Stimulated activated CD8-positive, alpha-beta memory T cell treated with anti-CD3 and anti-CD28 coated beads, Interleukin-7, amount 100 ng/mL, for 1 hour (primary cell): ENCODE data around the gene ASPSCR1.

Source experiments
- DNase-seq, 2 donors: peaks; one replicate each; pipeline ENCODE4 v3.0.0-alpha.2; 2020; ENCODE audit warnings: low read depth in 2 of 2

The ASPSCR1 gene

GRCh38 chr17:82039695-82040299 lies 62.4 kb downstream of the ASPSCR1 start:
- no peak for DNase-seq

GRCh38 chr17:82041144-82041814 lies 63.9 kb downstream of the ASPSCR1 start:
- DNase-seq = no peak

DNA sequence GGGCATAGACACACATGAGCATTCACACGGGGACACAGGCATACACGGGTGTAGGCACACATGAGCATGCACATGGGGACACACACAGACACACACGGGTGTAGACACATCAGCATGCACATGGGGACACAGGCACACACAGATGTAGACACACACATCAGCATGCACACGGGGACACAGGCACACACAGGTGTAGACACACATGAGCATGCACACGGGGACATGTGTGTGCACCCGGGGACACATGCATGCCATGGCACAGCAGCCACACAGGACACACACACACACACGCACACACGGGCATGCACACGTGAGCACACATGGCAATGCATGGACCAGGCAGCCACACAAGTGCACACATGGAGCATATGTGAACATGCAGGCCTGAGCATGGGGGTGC lies 65.2 kb downstream of the ASPSCR1 start:
- no peak for DNase-seq

- DNase-seq = no peak
Measured at GRCh38 chr17:82043507-82043906, 66.1 kb downstream of the ASPSCR1 start.

GRCh38 chr17:82045936-82046484 lies 68.6 kb downstream of the ASPSCR1 start:
- DNase-seq = no peak

- no peak for DNase-seq
Measured at GRCh38 chr17:82046903-82047302, 69.5 kb downstream of the ASPSCR1 start.

GRCh38 chr17:82047379-82047778 lies 70.0 kb downstream of the ASPSCR1 start:
- DNase-seq = no peak

DNA sequence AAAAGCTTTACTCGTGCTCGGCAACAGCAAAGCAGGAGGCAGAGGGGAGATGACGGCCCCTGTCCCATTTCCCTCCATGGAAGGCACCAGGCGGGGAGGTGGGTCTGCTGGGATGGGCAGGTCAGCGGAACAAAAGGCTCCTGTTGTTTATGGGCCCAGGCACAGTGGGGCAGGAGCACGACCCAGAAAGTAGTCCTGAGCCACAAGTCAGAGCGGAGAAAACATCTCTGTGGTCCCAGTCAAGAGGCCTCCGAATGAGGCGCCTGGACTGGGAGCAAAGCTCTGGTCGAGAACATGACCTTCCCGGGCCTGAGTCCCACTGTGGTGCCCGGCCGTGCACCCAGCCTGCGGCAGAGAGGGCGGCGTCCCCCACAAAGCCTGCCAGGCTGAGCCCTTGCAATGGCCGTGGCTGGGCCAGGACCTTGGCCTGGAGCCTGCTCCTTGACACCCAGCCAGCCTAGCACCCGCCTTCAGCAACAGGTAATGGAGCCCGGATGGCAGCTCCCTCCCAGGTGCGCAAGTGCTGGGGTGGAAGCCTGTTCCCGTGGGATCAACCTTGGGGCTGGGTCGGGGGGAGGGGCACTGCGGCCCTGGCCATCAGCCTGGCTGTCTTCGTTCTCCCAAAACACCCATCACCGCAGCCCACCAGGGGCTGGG lies 70.6 kb downstream of the ASPSCR1 start:
- no peak for DNase-seq

DNA sequence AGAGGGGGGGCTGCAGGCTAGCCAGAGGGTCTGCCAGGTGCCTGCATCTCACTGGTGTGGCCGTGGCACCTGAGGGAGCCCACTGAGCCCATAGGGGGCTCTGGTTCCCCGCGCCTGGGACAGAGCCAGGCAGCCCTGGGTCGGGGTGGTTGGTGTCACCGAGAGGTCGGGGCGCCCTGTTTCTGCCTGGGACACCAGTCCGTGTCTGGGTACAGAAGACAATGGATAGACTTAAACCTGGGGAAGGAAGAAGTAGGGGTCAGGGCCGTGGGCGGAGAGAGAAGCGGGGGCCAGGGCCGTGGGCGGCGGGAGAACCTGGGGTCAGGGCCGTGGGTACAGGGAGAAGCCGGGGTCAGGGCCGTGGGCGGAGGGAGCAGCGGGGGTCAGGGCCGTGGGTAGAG lies 71.1 kb downstream of the ASPSCR1 start:
- no peak for DNase-seq

DNA sequence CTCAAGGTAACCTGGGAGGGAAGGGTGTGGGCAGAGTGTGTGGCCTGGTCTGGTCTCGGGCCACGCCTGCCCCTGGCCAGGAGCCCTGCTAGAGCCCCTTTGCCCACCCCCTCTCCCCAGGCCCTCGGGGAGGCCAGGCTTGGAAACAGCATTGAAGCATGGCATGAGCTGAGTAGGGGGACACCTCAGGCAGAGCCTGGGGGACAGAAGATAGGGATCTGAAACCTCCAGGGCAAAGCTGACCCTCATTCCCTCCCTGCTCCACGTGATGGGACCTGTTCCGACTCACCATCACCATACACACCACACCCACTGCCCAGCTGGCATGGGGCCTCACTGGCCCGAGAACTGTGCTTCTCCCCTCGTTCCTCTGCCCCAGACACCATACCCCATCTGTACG lies 71.7 kb downstream of the ASPSCR1 start:
- DNase-seq = no peak

DNA sequence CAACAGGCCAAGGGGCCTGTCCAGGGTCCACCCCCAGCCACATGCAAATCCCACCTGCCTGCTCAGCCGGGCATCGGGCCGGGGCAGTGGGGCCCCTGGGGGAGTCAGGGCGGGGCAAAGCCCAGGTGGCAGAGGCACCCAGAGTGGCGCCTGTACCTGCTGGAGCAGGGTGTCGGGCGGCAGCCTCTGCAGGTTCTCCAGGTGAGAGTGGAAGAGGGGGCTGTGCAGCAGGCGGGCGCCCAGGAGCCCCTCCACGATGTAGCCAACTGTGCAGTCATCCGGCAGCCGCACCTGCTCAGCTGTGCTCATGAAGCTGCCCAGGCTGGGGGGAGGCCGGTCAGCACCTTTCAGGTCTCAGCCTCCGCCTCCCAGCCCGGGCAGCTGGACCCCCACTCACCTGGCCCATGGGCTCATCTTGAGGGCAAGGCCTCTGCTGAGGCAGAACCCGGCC lies 72.1 kb downstream of the ASPSCR1 start:
- DNase-seq = no peak

DNA sequence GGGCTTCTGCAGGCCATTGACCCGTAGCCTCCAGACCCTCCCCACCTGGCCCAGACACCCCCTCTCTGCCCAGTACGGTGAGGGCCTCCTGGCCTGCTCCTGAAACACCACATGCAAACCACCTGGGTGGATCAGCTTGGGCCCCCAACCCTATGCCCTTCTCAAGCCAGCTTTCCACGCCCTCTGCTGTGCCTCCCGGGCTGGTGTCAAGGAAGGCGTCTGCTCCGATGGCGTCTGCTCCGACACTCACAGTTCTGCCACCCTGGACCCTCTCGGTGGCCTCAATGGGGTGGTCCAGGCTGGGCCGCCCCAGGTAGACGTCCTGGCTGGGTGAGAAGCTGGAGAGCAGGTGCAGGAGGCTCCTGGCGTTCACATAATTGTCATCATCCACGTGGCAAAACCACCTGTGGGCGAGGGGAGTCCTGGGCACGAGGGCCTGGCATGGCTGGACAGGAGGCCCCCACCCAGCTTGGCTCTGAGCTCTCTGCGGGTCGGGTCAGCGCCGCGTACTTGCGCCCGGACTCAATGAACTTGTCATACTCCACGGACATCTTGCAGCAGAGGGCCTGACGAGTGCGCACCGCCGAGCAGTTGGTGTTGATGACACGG lies 72.8 kb downstream of the ASPSCR1 start:
- no peak for DNase-seq

DNA sequence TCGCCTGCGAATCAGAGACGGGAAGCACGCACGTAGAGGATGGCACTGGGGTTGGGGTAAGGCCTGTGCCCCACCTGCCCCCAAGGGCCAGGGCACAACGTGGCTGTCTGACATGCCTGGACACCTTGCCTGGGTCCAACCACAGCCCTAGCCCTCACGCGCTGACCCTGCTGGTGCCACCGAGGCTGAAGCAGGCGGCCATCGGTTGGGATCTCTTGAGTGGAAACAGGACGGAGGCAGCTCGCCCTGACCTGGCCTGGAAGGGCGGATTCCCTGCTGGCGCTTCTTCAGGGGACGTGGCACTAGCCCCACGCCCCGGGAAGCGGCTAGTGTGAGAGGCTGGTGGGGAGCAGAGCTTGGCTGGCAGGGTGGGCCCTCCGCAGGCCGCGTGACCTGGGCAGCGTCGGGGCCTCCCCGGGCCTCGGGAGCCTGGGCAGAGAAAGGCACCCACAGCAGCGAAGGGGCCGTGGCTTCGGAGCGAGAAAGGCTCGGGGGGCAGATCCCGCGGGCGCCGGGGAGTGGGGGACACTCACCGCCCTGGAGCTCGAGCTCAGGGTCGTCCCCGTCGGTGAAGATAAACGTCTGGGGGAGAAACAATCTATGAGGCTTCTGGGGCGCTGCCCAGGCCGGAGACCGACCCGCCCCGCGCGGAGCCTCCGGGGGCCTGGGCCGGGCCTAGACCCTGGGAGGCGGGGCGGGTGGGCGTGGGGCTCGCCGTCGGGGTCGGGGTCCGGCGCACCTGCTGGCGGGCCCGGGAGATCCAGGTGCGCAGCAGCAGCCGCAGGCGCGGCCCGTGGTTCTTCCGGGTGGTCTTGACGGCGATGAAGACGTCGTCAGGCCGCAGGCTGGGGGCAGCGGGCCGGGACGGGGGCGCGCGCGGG lies 73.6 kb downstream of the ASPSCR1 start:
- no peak for DNase-seq

DNA sequence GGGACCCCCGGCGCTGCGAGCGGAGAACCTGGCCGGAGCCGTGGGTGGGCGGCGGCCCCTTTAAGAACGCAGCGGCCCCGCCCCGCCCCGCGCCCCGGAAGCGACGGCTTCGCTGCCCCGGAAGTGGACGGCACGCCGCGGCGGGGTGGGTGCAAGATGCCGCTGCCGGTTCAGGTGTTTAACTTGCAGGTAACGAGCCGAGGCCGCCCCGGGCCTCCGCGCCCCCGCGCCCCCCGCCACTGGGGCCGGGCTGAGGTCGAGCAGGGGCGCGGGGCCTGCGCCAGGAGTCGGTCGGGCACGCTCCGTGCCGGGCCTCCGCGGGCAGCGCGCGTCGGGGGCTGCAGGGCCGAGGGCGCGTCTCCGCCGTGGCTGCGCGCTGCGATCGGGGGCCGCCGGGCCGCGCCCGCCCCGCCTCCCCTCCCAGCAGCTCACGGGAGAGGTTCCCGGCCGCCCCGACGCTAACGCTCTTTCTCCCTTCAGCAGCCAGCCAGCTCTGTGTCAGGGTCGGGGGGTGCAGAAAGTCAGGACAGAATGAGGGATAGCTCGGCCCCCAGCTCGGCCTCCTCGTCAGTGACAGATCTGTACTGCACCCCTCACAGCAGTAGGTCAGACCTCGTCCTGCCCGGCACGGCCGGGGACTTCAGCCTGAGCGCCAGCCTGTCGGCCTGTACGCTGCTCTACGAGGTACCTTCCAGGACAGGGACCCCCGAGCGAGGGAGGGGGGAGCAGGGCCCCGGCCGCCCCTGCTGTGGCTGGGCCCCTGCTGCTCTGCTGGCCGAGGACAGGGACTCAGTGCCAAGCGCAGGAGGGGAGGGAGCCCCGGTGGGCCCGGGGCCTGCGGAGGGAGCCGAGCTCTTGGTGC lies 74.6 kb downstream of the ASPSCR1 start, which contains the start of the genes GPS1 and RFNG:
GPS1 (plus strand) TSS at position 123 of the 862 bp plus-strand sequence; CDS start at position 157, 34 bp downstream.
RFNG (minus strand) TSS at position 36 of the 862 bp plus-strand sequence. CDS start 45 bp downstream, outside the sequence.
- DNase-seq = peak; percentile 62 to 70

GRCh38 chr17:82052638-82053059 lies 75.2 kb downstream of the ASPSCR1 start:
- DNase-seq = no peak

- no peak for DNase-seq
Measured at GRCh38 chr17:82053130-82053529, 75.7 kb downstream of the ASPSCR1 start.

GRCh38 chr17:82053556-82054263 lies 76.3 kb downstream of the ASPSCR1 start:
- DNase-seq = no peak

DNA sequence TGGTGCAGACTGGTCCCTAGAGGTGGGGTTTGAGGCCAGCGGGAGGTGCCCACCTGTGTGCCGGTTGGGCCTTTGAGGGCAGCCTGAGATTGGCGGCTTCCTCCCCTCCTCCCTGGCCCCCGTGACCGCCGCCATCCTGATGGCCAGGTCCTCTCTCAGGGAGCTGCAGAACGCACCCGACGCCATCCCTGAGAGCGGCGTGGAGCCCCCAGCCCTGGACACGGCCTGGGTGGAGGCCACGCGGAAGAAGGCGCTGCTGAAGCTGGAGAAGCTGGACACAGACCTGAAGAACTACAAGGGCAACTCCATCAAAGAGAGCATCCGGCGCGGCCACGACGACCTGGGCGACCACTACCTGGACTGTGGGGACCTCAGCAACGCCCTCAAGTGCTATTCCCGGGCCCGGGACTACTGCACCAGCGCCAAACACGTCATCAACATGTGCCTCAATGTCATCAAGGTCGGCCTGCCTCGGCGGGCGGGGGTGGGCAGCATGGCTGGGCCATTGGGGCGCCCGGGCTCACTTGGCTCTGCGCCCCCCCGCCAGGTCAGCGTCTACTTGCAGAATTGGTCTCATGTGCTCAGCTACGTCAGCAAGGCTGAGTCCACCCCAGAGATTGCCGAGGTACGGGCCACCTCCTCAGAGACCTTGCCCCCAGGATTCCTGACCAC lies 77.1 kb downstream of the ASPSCR1 start:
- no peak for DNase-seq
